GM19035 (cell line): ENCODE data around the gene AMPD3.

Experiments used
- ATAC-seq: cut with Tn5 transposase; IDR thresholded peaks from one replicate; pipeline ENCODE4 v1.9.1; 2021; ENCODE audit not compliant: unreplicated experiment

AMPD3 gene

GRCh38 chr11:10454878-10455631 is at the start of gene AMPD3:
AMPD3 (plus strand) TSS chr11:10455264; CDS start chr11:10461520, 6,256 bp downstream.
- no peak for ATAC-seq

DNA sequence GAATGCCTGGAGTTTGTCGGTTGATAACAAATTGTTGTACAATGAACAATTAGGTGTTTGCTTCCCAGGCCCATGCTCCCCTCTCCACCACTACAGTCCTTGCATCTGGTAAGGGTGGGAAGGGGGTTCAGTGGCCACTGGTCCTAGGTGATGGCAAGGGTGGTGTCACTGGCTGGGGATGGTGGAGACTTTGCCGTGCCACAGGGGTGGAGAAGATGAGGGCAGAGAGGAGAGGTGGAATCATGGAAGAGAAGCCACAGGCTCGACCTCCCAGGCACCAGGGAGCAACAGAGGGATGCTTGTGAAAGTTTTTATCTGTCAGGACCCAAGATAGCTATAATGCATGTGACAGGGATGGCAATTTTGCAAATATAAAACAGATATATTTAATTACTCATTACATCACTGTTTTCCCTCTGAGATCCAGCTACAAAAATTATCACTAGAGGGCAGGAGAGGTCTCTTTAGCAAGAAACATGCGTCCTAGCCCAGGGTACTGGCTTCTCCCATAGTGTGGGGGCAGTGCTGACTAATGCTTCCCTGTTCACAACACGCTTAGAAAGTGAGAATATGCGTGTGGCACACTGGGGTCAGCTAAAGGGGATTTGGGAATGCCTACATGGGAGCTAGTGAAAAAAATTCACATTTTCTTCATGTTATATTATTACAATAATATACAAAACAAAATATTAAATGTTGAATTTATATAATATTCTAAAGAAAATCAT is 49.0 kb upstream of the AMPD3 start:
- no peak for ATAC-seq

DNA sequence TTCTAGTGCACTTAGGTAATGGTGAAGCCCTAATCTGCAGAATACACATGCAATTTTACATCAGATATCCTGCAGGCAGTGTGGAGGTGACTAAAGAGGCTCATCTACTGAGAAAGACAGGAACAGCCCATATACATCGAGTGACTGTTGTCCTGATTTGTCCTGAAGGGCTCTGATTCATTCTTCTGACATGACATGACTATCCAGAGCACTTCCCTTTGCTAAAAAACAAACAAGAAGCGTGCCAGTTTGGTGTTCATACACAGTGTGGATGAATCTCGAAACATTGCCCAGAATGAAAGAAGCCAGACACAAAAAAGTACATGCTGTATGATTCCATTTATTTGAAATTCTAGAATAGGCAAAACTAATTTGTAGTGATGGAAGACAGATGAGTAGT is 48.0 kb upstream of the AMPD3 start:
- ATAC-seq, result no peak

DNA sequence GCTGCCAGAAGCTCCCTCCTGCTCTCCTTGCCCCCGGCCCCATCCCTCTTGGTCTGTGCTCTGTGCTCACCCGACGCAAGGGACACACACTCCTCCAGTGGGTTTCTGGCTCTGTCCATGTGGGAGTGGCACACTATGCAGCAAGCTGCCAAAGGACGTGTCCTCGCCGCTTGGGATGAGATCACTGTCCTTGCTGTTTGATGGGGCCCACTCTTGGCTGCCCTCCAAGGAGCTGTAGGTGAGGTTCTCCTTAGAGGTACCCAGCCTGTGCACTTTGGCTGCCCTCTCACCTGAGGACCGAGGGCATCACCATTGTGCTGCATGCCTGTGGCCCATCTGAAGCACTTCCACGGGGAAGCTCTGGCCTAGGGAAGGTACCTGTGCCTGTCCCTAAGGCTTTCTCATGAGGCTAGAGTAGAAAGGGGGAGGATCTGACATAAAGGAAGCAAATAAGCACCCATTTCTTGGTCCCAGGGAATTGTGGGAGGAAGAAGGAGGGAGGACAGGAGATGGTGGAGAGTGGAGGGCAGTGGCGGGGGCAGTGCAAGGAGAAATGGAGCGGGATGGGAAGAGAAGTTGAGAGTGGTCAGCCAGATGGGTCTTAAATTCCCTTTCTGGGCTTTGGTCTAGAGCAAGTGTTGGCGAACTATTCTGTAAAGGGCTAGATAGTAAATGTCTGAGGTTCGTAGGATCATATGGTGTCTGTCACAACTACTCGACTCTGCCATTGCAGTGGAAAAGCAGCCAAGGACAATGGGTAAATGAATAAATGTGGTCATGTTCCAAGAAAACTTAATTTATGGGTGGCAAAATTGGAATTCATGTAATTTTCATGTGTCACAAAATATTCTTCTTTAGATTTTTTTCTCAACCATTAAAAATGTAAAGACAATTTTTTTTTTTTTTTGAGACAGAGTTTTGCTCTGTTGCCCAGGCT is 47.0 kb upstream of the AMPD3 start:
- no peak for ATAC-seq

GRCh38 chr11:10409207-10409661 is 45.8 kb upstream of the AMPD3 start:
- no peak for ATAC-seq

DNA sequence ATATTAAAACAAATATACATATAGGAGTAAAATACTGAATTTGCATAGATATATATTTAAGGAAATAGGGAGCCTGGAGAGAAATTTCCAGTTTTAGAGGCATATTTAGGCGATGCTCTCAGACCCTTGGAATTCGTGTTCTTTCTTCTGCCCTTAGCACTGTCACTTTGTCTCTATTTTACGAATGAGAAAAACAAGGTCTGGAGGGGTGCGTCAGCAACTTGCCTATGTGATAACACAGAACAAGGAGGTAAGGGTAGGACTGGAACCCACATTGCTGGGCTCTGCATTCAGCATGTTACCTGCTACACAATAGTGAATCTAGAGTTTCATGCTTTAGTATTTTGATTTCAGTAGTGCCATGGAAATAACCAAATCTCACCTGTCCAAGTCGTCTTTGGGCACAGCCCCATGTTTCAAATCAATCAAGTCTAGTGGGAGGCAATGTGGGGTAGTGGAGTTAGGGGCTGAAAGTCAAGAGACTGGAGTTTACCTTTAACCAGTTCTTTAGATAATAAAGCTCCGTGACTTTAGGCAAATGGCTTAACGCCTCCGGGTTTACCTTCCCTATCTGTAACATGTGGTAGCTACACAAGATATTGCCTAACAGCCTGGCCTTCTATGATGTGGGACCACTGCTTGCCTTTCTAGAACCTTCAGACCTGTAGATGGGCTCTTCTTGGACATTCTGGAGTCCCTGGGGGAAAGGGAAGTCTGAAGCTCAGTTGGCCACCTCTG is 44.8 kb upstream of the AMPD3 start:
- ATAC-seq, result no peak

GRCh38 chr11:10410844-10411200 is 44.2 kb upstream of the AMPD3 start:
- no peak for ATAC-seq

GRCh38 chr11:10412266-10412665 is 42.8 kb upstream of the AMPD3 start:
- ATAC-seq, result no peak

DNA sequence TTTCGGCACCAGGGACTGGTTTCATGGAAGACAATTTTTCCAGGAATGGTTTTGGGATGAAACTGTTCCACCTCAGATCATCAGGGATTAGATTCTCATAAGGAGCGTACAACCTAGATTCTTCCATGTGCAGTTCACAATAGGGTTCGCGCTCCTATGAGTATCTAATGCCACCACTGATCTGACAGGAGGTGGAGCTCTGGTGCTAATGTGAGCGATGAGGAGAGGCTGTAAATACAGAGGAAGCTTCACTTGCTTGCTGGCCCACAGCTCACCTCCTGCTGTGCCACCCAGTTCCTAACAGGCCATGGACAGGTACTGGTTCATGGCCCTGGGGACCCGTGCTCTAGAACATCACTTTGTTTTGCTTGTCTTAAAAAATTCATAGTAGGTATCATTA is 41.8 kb upstream of the AMPD3 start:
- no peak for ATAC-seq

DNA sequence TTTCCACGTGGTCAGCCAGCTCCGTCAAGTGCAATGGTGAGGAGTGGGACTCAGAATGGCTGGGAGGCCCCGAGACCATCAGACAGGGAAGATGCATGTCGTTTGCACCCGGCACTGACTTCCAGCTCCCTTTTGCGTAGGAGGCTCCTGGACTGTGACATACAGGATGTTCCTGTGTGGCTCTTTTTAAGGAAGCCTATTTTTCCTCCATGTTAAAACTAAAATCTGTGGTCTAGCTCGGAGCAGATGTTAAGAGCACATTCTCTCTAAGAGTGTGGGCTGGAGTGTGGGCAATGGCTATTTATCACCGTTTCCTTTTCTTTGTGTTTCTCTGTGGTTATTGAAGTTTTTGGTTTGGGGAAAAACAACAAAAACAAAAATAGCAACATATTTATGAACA is 40.9 kb upstream of the AMPD3 start:
- no peak for ATAC-seq

DNA sequence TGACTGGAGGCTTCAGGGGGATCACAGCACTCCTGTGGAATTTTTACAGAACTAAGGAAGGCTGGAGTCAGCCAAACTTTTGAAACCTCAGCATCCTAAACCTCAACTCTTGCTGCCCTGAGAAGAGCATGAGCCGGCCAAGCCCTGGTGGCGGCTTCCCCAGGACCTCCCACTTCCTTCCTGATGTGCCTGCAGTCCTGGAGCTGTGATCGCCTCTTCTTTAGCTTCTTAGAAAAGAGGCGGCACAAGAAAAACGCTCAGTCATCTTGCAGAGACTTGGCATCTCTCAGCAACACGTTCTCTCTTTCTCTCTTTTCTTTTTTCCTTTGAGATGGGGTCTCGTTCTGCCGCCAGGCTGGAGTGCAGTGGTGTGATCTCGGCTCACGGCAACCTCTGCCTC is 40.4 kb upstream of the AMPD3 start:
- no peak for ATAC-seq

GRCh38 chr11:10415817-10416392 is 39.2 kb upstream of the AMPD3 start:
- ATAC-seq, result no peak

GRCh38 chr11:10418259-10418949 is 36.7 kb upstream of the AMPD3 start:
- no peak for ATAC-seq

DNA sequence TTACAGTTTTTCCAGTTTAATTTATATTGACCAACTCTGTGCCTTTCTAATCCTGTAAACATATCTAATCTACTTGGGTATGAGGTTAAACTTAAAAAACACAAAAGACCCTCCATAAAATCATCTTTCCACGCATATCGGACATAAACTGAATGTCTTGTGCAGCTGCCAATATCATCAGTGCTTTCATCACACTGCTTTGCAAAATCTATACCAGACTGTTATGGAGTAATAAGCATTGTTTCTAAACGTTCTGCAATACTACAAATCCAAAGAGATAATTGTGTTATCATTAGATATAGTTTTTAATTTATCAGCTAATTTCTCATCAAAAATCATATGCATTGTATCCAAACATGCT is 36.1 kb upstream of the AMPD3 start:
- no peak for ATAC-seq

DNA sequence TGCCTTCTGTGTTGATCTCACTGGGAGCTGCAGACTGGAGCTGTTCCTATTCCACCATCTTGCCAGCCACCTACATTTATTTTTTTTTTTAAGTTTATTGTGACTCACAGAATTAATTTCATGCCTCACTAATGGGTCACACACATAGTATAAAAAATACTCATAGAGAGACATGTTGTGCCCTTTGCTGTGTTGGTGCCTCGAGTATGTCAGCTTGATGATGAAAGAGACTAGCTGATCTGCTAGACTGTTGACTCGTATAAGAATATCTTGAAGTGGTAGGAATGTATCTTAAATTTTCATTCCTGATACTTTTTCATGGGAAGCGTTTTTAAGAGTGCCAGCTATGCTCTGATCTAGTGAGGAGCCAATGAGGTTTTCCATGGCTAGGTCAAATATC is 28.6 kb upstream of the AMPD3 start:
- no peak for ATAC-seq

DNA sequence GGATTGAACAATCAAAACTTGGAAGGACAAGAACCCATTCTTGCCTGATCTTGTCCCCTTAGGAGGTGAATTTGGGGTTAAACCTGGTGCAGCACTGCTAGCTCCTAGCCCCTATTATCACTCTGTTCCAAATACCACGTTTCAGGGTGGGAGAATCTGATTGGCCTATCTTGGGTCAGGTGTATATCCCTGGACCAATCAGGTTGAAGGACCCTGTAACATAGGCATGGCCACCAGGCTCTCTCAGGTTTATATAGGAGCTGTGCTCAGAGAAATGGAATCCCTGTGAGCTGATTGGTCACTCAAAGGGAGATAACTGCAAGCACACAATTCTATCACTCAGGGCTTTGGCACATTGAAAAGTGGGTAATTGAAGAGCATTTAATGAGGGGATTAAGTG is 26.6 kb upstream of the AMPD3 start:
- no peak for ATAC-seq

- no peak for ATAC-seq
These were observed 25.5 kb upstream of the AMPD3 start for GRCh38 chr11:10429526-10429925.

DNA sequence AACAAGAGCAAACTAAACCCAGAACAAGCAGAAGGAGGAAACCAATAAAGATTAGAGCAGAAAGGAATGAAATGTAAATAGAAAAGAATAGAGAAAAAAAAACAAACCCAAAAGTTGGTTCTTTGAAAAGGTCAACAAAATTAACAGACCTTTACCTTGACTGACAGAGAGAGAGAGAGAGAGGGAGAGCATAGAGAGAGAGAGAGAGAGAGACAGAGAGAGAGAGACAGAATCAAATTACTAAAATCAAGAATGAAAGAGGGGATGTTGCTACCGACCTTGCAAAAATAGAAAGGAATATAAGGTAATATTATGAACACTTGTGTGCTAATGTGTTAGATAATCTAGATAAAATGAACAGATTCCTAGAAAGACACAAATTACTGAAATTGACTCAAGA is 22.6 kb upstream of the AMPD3 start:
- ATAC-seq, result no peak

- ATAC-seq, result no peak
These were observed 22.1 kb upstream of the AMPD3 start for GRCh38 chr11:10432971-10433370.

GRCh38 chr11:10436224-10436623 is 18.8 kb upstream of the AMPD3 start:
- ATAC-seq, result no peak
